WTC11 (cell line): ENCODE measurements around the gene BBLN. TPM values are rescaled to one million over a fixed set of nuclear protein-coding genes. Genes with fewer than 3 reads are reported as not detected.
A peak's percentile ranks its signal among the peaks of the same experiment; 100 is the strongest.

Source experiments
- ATAC-seq: fragments of 200-7000 bp; cut with Tn5 transposase; 2 replicates; pipeline ENCODE4 v1.10.0; 2021; ENCODE audit warnings: mild to moderate bottlenecking, moderate library complexity
- CTCF ChIA-PET: fragments of 300-600 bp; sonication (Branson Sonifier 250); formaldehyde crosslinking; loops from one replicate; lab custom pipeline; 2021; ENCODE audit warnings: antibody characterized with exemption; lab: Charles Lee
- POLR2A ChIA-PET: fragments of 350-600 bp; sonication (Branson Sonifier 250); formaldehyde crosslinking; loops from one replicate; lab custom pipeline; 2021; ENCODE audit warnings: antibody characterized with exemption; lab: Charles Lee
- DNase-seq: peaks from one replicate; pipeline ENCODE4 v3.0.0; 2021; ENCODE audit warnings: low spot score
- H3K27ac Mint-ChIP-seq: 2 replicates; pipeline ENCODE4 v1.8.0; 2021; ENCODE audit warnings: mixed read lengths
- H3K27me3 Mint-ChIP-seq: 2 replicates; pipeline ENCODE4 v1.8.0; 2021; ENCODE audit warnings: low read depth, mild to moderate bottlenecking, moderate library complexity, mixed read lengths
- H3K36me3 Mint-ChIP-seq: 2 replicates; pipeline ENCODE4 v1.8.0; 2021; ENCODE audit warnings: mixed read lengths
- H3K4me1 Mint-ChIP-seq: 2 replicates; pipeline ENCODE4 v1.8.0; 2022; ENCODE audit warnings: mixed read lengths
- H3K4me3 Mint-ChIP-seq: 2 replicates; pipeline ENCODE4 v1.8.0; 2021; ENCODE audit warnings: mild to moderate bottlenecking, moderate library complexity, mixed read lengths
- H3K9me3 Mint-ChIP-seq: 2 replicates; pipeline ENCODE4 v1.8.0; 2021; ENCODE audit warnings: mixed read lengths
- ELF4 ChIP-seq: sonication (generic); formaldehyde crosslinking; IDR thresholded peaks from 2 replicates; pipeline ENCODE4 v1.8.1; 2022; ENCODE audit warnings: low read depth, mild to moderate bottlenecking, moderate library complexity, missing genetic modification reagents
- GABPB1 ChIP-seq: sonication (generic); formaldehyde crosslinking; IDR thresholded peaks from 2 replicates; pipeline ENCODE4 v1.8.1; 2023; ENCODE audit warnings: mild to moderate bottlenecking, missing genetic modification reagents
- PRDM15 ChIP-seq: sonication (generic); formaldehyde crosslinking; IDR thresholded peaks from 2 replicates; pipeline ENCODE4 v1.8.0; 2022; ENCODE audit warnings: missing genetic modification reagents
- PRRX2 ChIP-seq: fragments of 250-450 bp; sonication (Bioruptor Pico); IDR thresholded peaks from 2 replicates; pipeline ENCODE4 v1.8.0; 2021; ENCODE audit warnings: mild to moderate bottlenecking
- TEAD4 ChIP-seq: sonication (generic); formaldehyde crosslinking; IDR thresholded peaks from 2 replicates; pipeline ENCODE4 v1.8.0; 2022; ENCODE audit warnings: mild to moderate bottlenecking, missing genetic modification reagents
- ZNF121 ChIP-seq: sonication (generic); formaldehyde crosslinking; IDR thresholded peaks from 2 replicates; pipeline ENCODE4 v1.8.0; 2023; ENCODE audit warnings: missing genetic modification reagents
- ZNF138 ChIP-seq: sonication (generic); formaldehyde crosslinking; conservative IDR thresholded peaks from 2 replicates; pipeline ENCODE4 v1.8.1; 2022; ENCODE audit warnings: mild to moderate bottlenecking, moderate library complexity, missing genetic modification reagents
- ZNF532 ChIP-seq: fragments of 250-450 bp; sonication (Bioruptor Pico); IDR thresholded peaks from 2 replicates; pipeline ENCODE4 v1.9.0; 2021; ENCODE audit warnings: mild to moderate bottlenecking, borderline replicate concordance
- total RNA-seq: library from RNA; stranded (reverse); gene quantifications from 3 replicates; pipeline ENCODE4 v1.2.3, GENCODE V29; 2021

BBLN gene
- total RNA-seq, 1 experiment from 2014 or later, result 77.1 TPM

- DNase-seq (no peak), ATAC-seq (no peak)
- H3K9me3 Mint-ChIP-seq, result peaks cover 3% of the 10 kb centered on the region; the same call in 1 of the 2 replicates
- no peak overlapping the region for H3K4me3 Mint-ChIP-seq
- POLR2A ChIA-PET, result interaction anchor here (0.5 kb wide), 1 partner anchor 182 kb away, joined by 3 read pairs; no protein-coding TSS in a partner anchor
- peaks cover 13% of the 10 kb centered on the region for H3K4me1 Mint-ChIP-seq
- CTCF ChIA-PET, result interaction anchor here (1.0 to 4.3 kb wide), 2 partner anchors 10 to 12 kb away, joined by 3 to 32 read pairs; no protein-coding TSS in a partner anchor
- no peaks in the 10 kb centered on the region for H3K27me3 Mint-ChIP-seq
- H3K27ac Mint-ChIP-seq, result no peak overlapping the region
- H3K36me3 Mint-ChIP-seq, result peaks cover 11% of the 10 kb centered on the region
- no peak for TF ChIP-seq ELF4 (CRISPR knock-in tag)
- no peak for TF ChIP-seq TEAD4 (CRISPR knock-in tag)
- no peak for TF ChIP-seq PRDM15 (CRISPR knock-in tag)
- TF ChIP-seq ZNF532 (CRISPR knock-in tag), result no peak
These were observed 45.5 kb upstream of the BBLN start for GRCh38 chr9:128114326-128115186.

GRCh38 chr9:128115187-128116103 lies 44.6 kb upstream of the BBLN start:
- no peak for DNase-seq
- CTCF ChIA-PET, result interaction anchor here (0.6 to 4.3 kb wide), 4 partner anchors 9 to 160 kb away, joined by 3 to 32 read pairs (median 3); no protein-coding TSS in a partner anchor
- ATAC-seq, result no peak
- Mint-ChIP-seq H3K27ac (no peak overlapping the region), H3K9me3 (peaks cover 3% of the 10 kb centered on the region; the same call in 1 of the 2 replicates), H3K4me1 (peaks cover 10% of the 10 kb centered on the region), H3K4me3 (no peak overlapping the region), H3K36me3 (peaks cover 11% of the 10 kb centered on the region), H3K27me3 (no peaks in the 10 kb centered on the region)
- TF ChIP-seq PRRX2 (no peak), GABPB1 (CRISPR knock-in tag) (peak; percentile 73)
- POLR2A ChIA-PET, result interaction anchor here (0.5 kb wide), 1 partner anchor 183 kb away, joined by 3 read pairs; no protein-coding TSS in a partner anchor

- CTCF ChIA-PET, result interaction anchor here (0.6 to 4.3 kb wide), 9 partner anchors 8 to 292 kb away, joined by 3 to 36 read pairs (median 7); partner anchors contain the start of genes LCN2 and PIP5KL1
- peaks cover 3% of the 10 kb centered on the region; the same call in 1 of the 2 replicates for H3K9me3 Mint-ChIP-seq
- no peak overlapping the region for H3K4me3 Mint-ChIP-seq
- peaks cover 12% of the 10 kb centered on the region for H3K36me3 Mint-ChIP-seq
- DNase-seq (no peak), ATAC-seq (no peak)
- no peak for TF ChIP-seq ZNF138 (CRISPR knock-in tag)
- peak; percentile 72; the same call in 1 of the 2 replicates for TF ChIP-seq ZNF121 (CRISPR knock-in tag)
- H3K4me1 Mint-ChIP-seq, result peaks cover 10% of the 10 kb centered on the region
- no peaks in the 10 kb centered on the region for H3K27me3 Mint-ChIP-seq
- POLR2A ChIA-PET, result interaction anchor here (0.6 kb wide), 1 partner anchor 190 kb away, joined by 3 read pairs; no protein-coding TSS in a partner anchor
- H3K27ac Mint-ChIP-seq, result no peak overlapping the region
These were observed 43.7 kb upstream of the BBLN start for GRCh38 chr9:128116104-128117083.
